Measurements from ENCODE around the gene MORC1. TPM values are rescaled to one million over a fixed set of nuclear protein-coding genes. Genes with fewer than 3 reads are reported as not detected.

MORC1 gene
- total RNA-seq, 4 donors from 2014 or later, result not detected

GRCh38 chr3:108946292-108947285 is 171.3 kb downstream of the MORC1 start:
- Histone ChIP-seq H3K27ac (no peak overlapping the region), H3K4me1 (no peaks in the 10 kb centered on the region), H3K9me3 (no peaks in the 10 kb centered on the region), H3K4me3 (no peak overlapping the region), H3K36me3 (no peaks in the 10 kb centered on the region), H3K27me3 (no peaks in the 10 kb centered on the region)
- ATAC-seq (no peak), DNase-seq (no peak)
- intact Hi-C loops (cut with DNase I; ENCODE audit: low total_unique reads) (no loop called here), in situ Hi-C loops (cut with MboI; ENCODE audit: low sequenced_read_pairs in 4 of 4) (no loop called here)
- TF ChIP-seq CTCF (IDR thresholded peaks at IDR 0.05 in 4 of 5, conservative IDR thresholded peaks at IDR 0.05 in 1 of 5), result no peak
- no peak for TF ChIP-seq POLR2A (IDR thresholded peaks at IDR 0.05)

GRCh38 chr3:108940568-108941263 is 177.2 kb downstream of the MORC1 start:
- no peak for ATAC-seq
- H3K4me3 ChIP-seq, result no peak overlapping the region
- DNase-seq, result no peak
- in situ Hi-C loops (cut with MboI; ENCODE audit: low sequenced_read_pairs in 4 of 4) (no loop called here), intact Hi-C loops (cut with DNase I; ENCODE audit: low total_unique reads) (no loop called here)
- no peaks in the 10 kb centered on the region for H3K4me1 ChIP-seq
- no peaks in the 10 kb centered on the region for H3K36me3 ChIP-seq
- no peaks in the 10 kb centered on the region for H3K27me3 ChIP-seq
- no peak overlapping the region for H3K27ac ChIP-seq
- H3K9me3 ChIP-seq, result no peaks in the 10 kb centered on the region
- no peak for TF ChIP-seq POLR2A (IDR thresholded peaks at IDR 0.05)
- no peak for TF ChIP-seq CTCF (IDR thresholded peaks at IDR 0.05 in 4 of 5, conservative IDR thresholded peaks at IDR 0.05 in 1 of 5)

GRCh38 chr3:108940166-108940565 is 177.8 kb downstream of the MORC1 start:
- TF ChIP-seq POLR2A (IDR thresholded peaks at IDR 0.05), result no peak
- TF ChIP-seq CTCF (IDR thresholded peaks at IDR 0.05 in 4 of 5, conservative IDR thresholded peaks at IDR 0.05 in 1 of 5), result no peak
- no peaks in the 10 kb centered on the region for H3K27me3 ChIP-seq
- ATAC-seq, result no peak
- no peak overlapping the region for H3K4me3 ChIP-seq
- no peaks in the 10 kb centered on the region for H3K36me3 ChIP-seq
- intact Hi-C loops (cut with DNase I; ENCODE audit: low total_unique reads), result no loop called here
- DNase-seq, result no peak
- H3K9me3 ChIP-seq, result no peaks in the 10 kb centered on the region
- in situ Hi-C loops (cut with MboI; ENCODE audit: low sequenced_read_pairs in 4 of 4), result no loop called here
- no peak overlapping the region for H3K27ac ChIP-seq
- no peaks in the 10 kb centered on the region for H3K4me1 ChIP-seq

- DNase-seq, result no peak
- no peak overlapping the region for H3K27ac ChIP-seq
- in situ Hi-C loops (cut with MboI; ENCODE audit: low sequenced_read_pairs in 4 of 4), result no loop called here
These were observed 180.8 kb downstream of the MORC1 start for GRCh38 chr3:108936924-108937689.

More at GRCh38 chr3:108936924-108937689, 180.8 kb downstream of the MORC1 start:
- Histone ChIP-seq H3K27me3 (no peaks in the 10 kb centered on the region), H3K4me3 (no peak overlapping the region), H3K36me3 (no peaks in the 10 kb centered on the region), H3K4me1 (no peaks in the 10 kb centered on the region), H3K9me3 (no peaks in the 10 kb centered on the region)
- ATAC-seq, result no peak
- intact Hi-C loops (cut with DNase I; ENCODE audit: low total_unique reads), result no loop called here
- TF ChIP-seq POLR2A (IDR thresholded peaks at IDR 0.05) (no peak), CTCF (IDR thresholded peaks at IDR 0.05 in 4 of 5, conservative IDR thresholded peaks at IDR 0.05 in 1 of 5) (no peak)

Measured in gastrocnemius medialis (tissue), 4 donors.